GM19397 (cell line): ENCODE data around the gene PHF8.

Experiments used
- ATAC-seq: cut with Tn5 transposase; IDR thresholded peaks from one replicate; pipeline ENCODE4 v1.9.1; 2021; ENCODE audit warnings: mild to moderate bottlenecking, moderate library complexity; ENCODE audit not compliant: unreplicated experiment

Gene PHF8

GRCh38 chrX:54044126-54044876, at the start of gene PHF8:
TSS of gene PHF8 (minus strand) at chrX:54044473. CDS start at chrX:54042728, 1,745 bp downstream.
- ATAC-seq = peak; percentile 83

- no peak for ATAC-seq
Measured at GRCh38 chrX:54093571-54093970, 49.3 kb upstream of the PHF8 start.

- ATAC-seq = no peak
Measured at GRCh38 chrX:54093159-54093558, 48.9 kb upstream of the PHF8 start.

- no peak for ATAC-seq
Measured at GRCh38 chrX:54090880-54091279, 46.6 kb upstream of the PHF8 start.

GRCh38 chrX:54089191-54089590, 44.9 kb upstream of the PHF8 start:
- no peak for ATAC-seq

- ATAC-seq = no peak
Measured at GRCh38 chrX:54087661-54088060, 43.4 kb upstream of the PHF8 start.

- ATAC-seq = no peak
Measured at GRCh38 chrX:54085666-54086065, 41.4 kb upstream of the PHF8 start.

- no peak for ATAC-seq
Measured at GRCh38 chrX:54076903-54077302, 32.6 kb upstream of the PHF8 start.

GRCh38 chrX:54074826-54075225, 30.6 kb upstream of the PHF8 start:
- no peak for ATAC-seq

GRCh38 chrX:54067766-54068165, 23.5 kb upstream of the PHF8 start:
- ATAC-seq = no peak

GRCh38 chrX:54066841-54067240, 22.6 kb upstream of the PHF8 start:
- ATAC-seq = no peak

- ATAC-seq = no peak
Measured at GRCh38 chrX:54064564-54064963, 20.3 kb upstream of the PHF8 start.

- no peak for ATAC-seq
Measured at GRCh38 chrX:54063361-54063760, 19.1 kb upstream of the PHF8 start.

GRCh38 chrX:54049801-54050200, 5.5 kb upstream of the PHF8 start:
- no peak for ATAC-seq

- no peak for ATAC-seq
Measured at GRCh38 chrX:54048412-54048811, 4.1 kb upstream of the PHF8 start.

- ATAC-seq = no peak
Measured at GRCh38 chrX:54045563-54046228, 1.4 kb upstream of the PHF8 start.

- ATAC-seq = no peak
Measured at GRCh38 chrX:54044877-54045338, 635 bp upstream of the PHF8 start.

- peak; percentile 18 for ATAC-seq
Measured at GRCh38 chrX:54043541-54044125, 640 bp downstream of the PHF8 start.

- ATAC-seq = no peak
Measured at GRCh38 chrX:54043056-54043455, 1.2 kb downstream of the PHF8 start.

- ATAC-seq = no peak
Measured at GRCh38 chrX:54042609-54043021, 1.7 kb downstream of the PHF8 start.

GRCh38 chrX:54030329-54030728, 13.9 kb downstream of the PHF8 start:
- ATAC-seq = no peak

- ATAC-seq = no peak
Measured at GRCh38 chrX:54029529-54030143, 14.6 kb downstream of the PHF8 start.
